Glutamatergic neuron (in vitro differentiated cells): ENCODE results near the gene ADAMTS17. TPM values are rescaled to one million over a fixed set of nuclear protein-coding genes. Genes with fewer than 3 reads are reported as not detected.

Experiments
- DNase-seq: peaks from one replicate; pipeline ENCODE4 v3.0.0; 2022
- H3K27ac Mint-ChIP-seq: one replicate; pipeline ENCODE4 v1.8.0; 2020; ENCODE audit warnings: mild to moderate bottlenecking, mixed read lengths, inconsistent platforms; ENCODE audit not compliant: unreplicated experiment
- H3K27me3 Mint-ChIP-seq: one replicate; pipeline ENCODE4 v1.8.0; 2020; ENCODE audit warnings: mild to moderate bottlenecking, moderate library complexity, mixed read lengths, inconsistent platforms; ENCODE audit not compliant: unreplicated experiment
- H3K36me3 Mint-ChIP-seq: one replicate; pipeline ENCODE4 v1.8.0; 2020; ENCODE audit warnings: mild to moderate bottlenecking, mixed read lengths, inconsistent platforms; ENCODE audit not compliant: unreplicated experiment
- H3K4me1 Mint-ChIP-seq: one replicate; pipeline ENCODE4 v1.8.0; 2020; ENCODE audit warnings: mild to moderate bottlenecking, low read depth, mixed read lengths, inconsistent platforms; ENCODE audit not compliant: unreplicated experiment
- H3K4me3 Mint-ChIP-seq: one replicate; pipeline ENCODE4 v1.8.0; 2020; ENCODE audit warnings: mild to moderate bottlenecking, mixed read lengths, inconsistent platforms; ENCODE audit not compliant: unreplicated experiment
- H3K9me3 Mint-ChIP-seq: one replicate; pipeline ENCODE4 v1.8.0; 2020; ENCODE audit warnings: mild to moderate bottlenecking, moderate library complexity, mixed read lengths, inconsistent platforms; ENCODE audit not compliant: unreplicated experiment
- CTCF ChIP-seq: fragments of 200-600 bp; sonication (generic); IDR thresholded peaks from one replicate; pipeline ENCODE4 v1.5.0; 2021; ENCODE audit not compliant: partially characterized antibody, unreplicated experiment
- total RNA-seq: library from RNA; stranded (reverse); fragmentation: NEBNext Ultra II Directional; extraction: Animal tissue kit (Norgen Biotek cat#: 25700); gene quantifications from one replicate; pipeline ENCODE4 v1.2.1, GENCODE V29; 2021; ENCODE audit not compliant: unreplicated experiment

ADAMTS17 gene
- total RNA-seq, 1 donor from 2014 or later, result 6.8 TPM

- H3K27me3 Mint-ChIP-seq, result no peaks in the 10 kb centered on the region
- H3K4me3 Mint-ChIP-seq, result no peak overlapping the region
- H3K9me3 Mint-ChIP-seq, result no peaks in the 10 kb centered on the region
- H3K36me3 Mint-ChIP-seq, result no peaks in the 10 kb centered on the region
- no peaks in the 10 kb centered on the region for H3K4me1 Mint-ChIP-seq
- TF ChIP-seq CTCF, result no peak
- no peak for DNase-seq
- H3K27ac Mint-ChIP-seq, result no peak overlapping the region
Measured at GRCh38 chr15:100261302-100262240, 80.2 kb downstream of the ADAMTS17 start.

GRCh38 chr15:100259266-100259665 lies 82.5 kb downstream of the ADAMTS17 start:
- DNase-seq, result no peak
- Mint-ChIP-seq H3K36me3 (no peaks in the 10 kb centered on the region), H3K27me3 (no peaks in the 10 kb centered on the region), H3K4me1 (no peaks in the 10 kb centered on the region), H3K27ac (no peak overlapping the region), H3K9me3 (no peaks in the 10 kb centered on the region), H3K4me3 (no peak overlapping the region)
- no peak for TF ChIP-seq CTCF

GRCh38 chr15:100256970-100257650 lies 84.7 kb downstream of the ADAMTS17 start:
- no peaks in the 10 kb centered on the region for H3K9me3 Mint-ChIP-seq
- H3K36me3 Mint-ChIP-seq, result peaks cover 4% of the 10 kb centered on the region
- TF ChIP-seq CTCF, result no peak
- H3K27me3 Mint-ChIP-seq, result no peaks in the 10 kb centered on the region
- H3K4me1 Mint-ChIP-seq, result no peaks in the 10 kb centered on the region
- H3K4me3 Mint-ChIP-seq, result no peak overlapping the region
- no peak for DNase-seq
- no peak overlapping the region for H3K27ac Mint-ChIP-seq

GRCh38 chr15:100256101-100256969 lies 85.4 kb downstream of the ADAMTS17 start:
- DNase-seq, result no peak
- H3K36me3 Mint-ChIP-seq, result peaks cover 4% of the 10 kb centered on the region
- no peak for TF ChIP-seq CTCF
- H3K27me3 Mint-ChIP-seq, result no peaks in the 10 kb centered on the region
- H3K9me3 Mint-ChIP-seq, result no peaks in the 10 kb centered on the region
- H3K4me3 Mint-ChIP-seq, result no peak overlapping the region
- H3K4me1 Mint-ChIP-seq, result no peaks in the 10 kb centered on the region
- no peak overlapping the region for H3K27ac Mint-ChIP-seq
